GM20000 (cell line): Measurements from ENCODE around the gene ITGB7.
"Not testable (repeated sequence)": the region's sequence is repeated elsewhere in the genome, so short reads cannot be mapped to it uniquely, and the experiment has no call there.

Experiments
- DNase-seq: peaks from one replicate; pipeline ENCODE4 v3.0.0; 2012; ENCODE audit warnings: low spot score
- CTCF ChIP-seq: IDR thresholded peaks from 2 replicates; pipeline ENCODE4 v1.5.1; 2012; ENCODE audit warnings: mild to moderate bottlenecking, control low read depth; ENCODE audit errors: extremely low read depth, missing control alignments

The ITGB7 gene

DNA sequence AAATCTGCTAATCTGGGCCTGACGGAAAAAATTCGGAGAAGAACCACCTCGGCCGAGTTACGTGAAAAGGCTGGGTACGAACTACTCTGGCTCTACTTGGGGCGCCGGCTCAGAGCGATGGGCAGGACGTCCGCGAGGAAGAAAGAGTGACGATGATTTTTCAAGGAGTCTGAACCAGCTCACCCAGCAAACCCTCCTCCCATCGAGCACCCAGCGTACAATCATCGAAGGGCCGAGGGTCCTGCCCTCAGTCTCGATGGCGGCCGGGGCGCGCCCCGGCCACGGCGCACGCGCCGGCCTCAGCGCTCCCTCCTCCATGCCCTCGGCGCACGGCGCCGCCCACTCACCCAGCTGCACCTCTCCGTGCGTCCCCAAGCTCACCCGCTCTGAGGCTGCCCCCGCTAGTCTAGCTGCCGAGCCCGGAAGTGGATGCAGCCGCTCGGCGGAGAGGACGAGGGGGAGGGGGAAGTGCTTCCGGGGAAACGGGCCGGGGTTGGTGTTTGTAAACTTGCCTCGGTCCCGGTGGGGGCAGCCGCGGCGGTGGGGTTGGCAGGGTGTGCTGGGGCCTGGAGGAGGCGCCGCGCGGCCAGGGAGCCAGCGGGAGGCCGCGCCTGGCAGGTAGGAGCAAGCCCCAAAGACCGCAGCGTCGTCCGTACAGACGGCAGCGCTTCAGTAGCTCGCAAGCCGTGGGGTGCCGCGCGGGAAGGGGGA is 26.7 kb downstream of the ITGB7 start, which contains the start of the genes CSAD and ZNF740:
TSS of gene CSAD (minus strand) at position 706 of the 711 bp plus-strand sequence. CDS start 7,455 bp downstream, outside the sequence.
TSS of gene ZNF740 (plus strand) at position 503 of the 711 bp plus-strand sequence. CDS start 1,262 bp downstream, outside the sequence.
- TF ChIP-seq CTCF = no peak
- DNase-seq = peak; percentile 99

DNA sequence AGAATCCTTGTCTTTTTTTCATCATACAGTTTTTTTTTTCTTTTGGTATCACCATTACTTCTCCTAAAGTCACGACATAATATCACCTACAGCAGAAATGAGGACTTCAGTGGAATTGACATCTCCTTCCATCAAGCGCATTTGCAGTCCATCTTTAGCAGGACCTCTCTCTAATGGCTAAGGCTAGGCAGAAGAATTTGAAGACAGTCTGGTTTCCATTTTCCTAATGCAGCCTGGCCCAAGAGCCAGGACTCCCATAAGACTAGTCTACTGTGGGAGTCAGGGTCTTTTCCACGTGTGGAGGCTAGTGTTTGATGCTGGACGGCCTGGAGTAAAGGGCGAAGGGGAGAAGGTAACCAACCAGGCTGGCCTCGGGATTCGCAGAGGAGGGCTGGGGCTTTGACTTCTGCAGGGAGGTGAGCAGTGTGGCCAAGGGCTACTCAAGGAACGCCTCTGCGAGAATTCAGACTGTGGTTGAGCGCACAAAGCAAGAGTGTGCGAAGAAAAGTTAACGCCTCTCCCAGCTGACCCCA is 27.3 kb downstream of the ITGB7 start:
- TF ChIP-seq CTCF = no peak
- DNase-seq = no peak

DNA sequence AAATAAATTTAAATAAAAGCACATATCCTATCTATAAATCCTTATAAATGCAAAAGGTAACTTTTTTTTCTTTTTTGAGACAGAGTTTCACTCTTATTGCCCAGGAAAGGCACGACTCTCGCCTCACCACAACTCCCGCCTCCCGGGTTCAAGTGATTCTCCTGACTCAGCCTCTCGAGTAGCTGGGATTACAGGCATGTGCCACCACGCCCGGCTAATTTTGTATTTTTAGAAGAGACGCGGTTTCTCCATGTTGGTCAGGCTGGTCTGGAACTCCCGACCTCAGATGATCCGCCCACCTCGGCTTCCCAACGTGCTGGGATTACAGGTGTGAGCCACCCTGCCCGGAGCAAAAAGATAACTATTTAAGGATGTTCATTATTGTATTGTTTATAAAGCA is 28.2 kb downstream of the ITGB7 start:
- DNase-seq = not testable (repeated sequence)

DNA sequence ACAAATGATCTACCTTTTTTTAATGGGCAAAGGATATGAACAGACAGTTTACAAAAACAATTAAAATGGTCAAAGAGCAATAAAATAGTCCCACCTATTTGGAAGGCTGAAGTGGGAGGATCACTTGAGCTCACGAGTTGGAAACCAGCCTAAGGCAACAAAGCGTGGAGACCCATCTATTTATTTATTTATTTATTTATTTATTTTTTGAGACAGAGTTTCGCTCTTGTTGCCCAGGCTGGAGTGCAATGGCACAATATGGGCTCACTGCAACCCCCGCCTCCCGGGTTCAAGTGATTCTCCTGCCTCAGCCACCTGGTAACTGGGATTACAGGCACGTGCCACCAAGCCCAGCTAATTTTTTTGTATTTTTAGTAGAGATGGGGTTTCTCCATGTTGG is 29.6 kb downstream of the ITGB7 start:
- not testable (repeated sequence) for DNase-seq

DNA sequence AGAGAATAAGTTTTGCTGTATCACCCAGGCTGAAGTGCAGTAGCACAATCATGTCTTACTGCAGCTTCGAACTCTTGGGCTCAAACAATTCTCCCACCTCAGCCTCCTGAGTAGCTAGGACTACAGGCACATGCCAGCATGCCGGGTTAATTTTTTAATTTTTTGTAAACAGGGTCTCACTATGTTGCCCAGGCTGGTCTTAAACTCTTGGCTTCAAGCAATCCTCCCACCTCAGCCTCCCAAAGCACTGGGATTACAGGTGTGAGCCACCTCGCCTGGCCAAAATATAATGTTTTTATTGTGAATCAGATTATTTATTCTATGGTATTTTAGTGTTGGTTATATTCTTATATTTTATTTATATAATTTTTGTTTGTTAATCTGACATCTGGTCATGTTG is 30.3 kb downstream of the ITGB7 start:
- DNase-seq = no peak
- TF ChIP-seq CTCF = no peak

DNA sequence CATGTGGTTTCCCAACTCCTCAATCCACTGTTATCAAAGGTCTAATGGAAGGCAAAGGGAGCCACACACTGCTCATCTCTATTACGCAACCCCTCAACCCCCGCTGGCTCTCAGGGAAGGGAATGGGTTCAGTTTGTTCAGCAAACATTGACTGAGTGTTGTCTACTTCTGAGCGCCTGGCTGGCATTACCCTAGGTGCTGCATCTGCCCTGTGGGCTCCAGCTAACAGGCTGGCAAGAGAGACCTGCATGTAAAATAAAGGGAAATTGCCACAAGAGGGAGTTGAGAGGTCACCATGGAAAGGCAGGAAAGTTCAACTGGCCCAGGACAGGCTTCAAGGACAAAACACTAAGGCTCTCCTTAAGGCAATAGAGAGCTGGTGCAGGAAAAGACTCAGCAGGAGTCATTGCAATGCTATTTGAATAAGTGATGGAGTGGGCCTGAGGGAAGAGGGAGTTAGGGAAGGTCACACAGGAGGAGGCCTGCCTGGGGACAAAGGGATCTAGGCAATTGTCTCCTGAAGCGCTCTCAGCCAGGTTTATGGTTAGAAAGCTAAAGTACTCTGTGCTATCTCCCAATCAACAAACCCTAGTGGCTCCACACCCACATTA is 32.1 kb downstream of the ITGB7 start:
- DNase-seq = no peak
- TF ChIP-seq CTCF = no peak

DNA sequence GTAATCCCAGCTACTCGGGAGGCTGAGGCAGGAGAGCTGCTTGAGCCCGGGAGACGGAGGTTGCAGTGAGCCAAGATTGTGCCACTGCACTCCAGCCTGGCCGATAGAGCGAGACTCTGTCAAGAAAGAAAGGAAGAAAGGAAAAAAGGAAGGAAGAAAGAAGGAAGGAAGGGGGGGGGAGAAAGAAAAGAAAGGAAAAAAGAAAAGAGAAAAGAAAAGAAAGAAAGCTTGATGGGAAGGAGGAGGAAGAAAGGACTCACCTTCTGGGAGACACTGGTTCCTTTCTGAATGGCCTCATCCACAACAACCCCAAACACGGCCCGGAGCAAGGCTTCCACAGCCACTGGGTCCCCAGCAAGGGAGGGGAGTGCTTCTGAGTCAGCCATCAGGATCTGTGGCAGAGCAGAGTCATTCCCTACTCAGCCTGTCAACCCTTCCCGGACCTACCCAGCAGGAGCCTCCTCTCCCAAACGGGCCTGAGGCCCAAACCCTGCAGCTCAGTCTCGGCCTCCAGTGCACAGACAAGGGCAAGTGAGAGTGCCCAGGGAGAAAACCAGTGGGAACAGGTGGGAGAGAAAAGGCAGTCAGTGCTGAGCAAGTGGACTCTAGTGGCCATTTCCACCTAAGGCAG is 33.9 kb downstream of the ITGB7 start:
- no peak for DNase-seq
- no peak for TF ChIP-seq CTCF

- DNase-seq = no peak
- TF ChIP-seq CTCF = no peak
Observed at GRCh38 chr12:53172352-53172751, 34.7 kb downstream of the ITGB7 start.
